CMK (cell line): Measurements from ENCODE around the gene EVPL.
"Not testable (repeated sequence)": the region's sequence is repeated elsewhere in the genome, so short reads cannot be mapped to it uniquely, and the experiment has no call there.

Experiments used
- DNase-seq: peaks from one replicate; pipeline ENCODE4 v3.0.0-alpha.2; 2010; ENCODE audit warnings: low read depth

The EVPL gene

DNA sequence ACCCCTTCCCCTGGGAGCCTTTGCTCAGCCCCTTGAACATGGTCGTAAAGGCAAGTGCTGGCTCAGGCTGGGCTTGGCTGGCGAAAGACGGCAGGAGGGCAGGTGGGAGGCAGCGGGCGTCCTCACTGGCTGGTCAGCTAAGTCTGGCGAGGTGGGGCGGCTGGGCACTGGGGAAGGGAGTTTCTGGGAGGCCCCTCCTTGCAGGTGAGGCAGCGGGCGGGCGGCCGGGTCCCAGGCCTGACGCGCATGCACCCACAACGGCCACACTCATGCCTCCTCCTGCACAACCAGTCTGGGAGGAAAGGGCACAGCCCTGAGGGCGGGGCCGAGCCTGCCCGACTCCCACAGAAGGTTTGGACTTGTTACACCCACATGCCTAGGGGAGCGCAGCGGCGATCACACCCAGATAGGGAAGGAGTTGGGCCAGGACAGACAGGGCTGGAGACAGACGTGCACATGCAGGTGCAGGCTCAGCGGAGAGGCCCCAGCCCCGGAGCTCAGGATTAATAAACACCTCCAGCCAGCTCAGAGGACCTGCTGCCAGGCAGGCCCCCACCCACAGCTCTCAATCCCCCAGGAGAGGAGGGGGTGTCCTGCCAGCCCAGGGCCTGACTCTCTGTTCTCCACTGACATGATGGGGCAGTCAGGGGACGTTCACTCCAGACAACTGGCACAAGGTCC is at the start of gene EVPL:
Gene EVPL (minus strand): TSS at position 148 of the 681 bp plus-strand sequence. CDS start 108 bp downstream, at position 40.
- DNase-seq = peak; percentile 41

DNA sequence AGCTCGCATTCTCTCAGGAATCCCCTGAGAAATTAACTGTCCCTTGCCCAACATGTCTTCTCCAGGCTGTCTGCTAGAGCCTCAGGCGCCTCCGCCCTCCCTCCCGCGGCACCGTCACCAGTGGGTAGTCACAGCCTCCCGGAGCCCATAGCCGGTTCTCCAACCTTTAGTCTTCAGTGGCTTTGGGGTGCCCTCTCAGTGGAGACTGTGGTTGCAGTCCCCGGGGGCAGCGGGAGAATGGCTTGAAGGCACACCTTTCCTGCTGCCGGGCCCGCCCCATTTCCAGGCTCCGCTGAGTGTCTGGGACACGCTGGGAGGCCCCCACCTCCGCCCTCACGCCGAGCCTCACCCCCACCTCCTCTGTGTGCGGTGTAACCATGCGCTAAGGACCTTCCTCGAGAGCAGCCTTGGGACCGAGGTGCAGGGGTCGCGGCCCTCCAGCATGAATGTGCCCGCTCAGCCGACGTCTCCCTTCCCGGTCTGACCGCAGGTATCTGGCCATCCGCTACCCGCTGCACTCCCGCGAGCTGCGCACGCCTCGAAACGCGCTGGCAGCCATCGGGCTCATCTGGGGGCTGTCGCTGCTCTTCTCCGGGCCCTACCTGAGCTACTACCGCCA is 49.1 kb upstream of the EVPL start:
- DNase-seq = no peak

DNA sequence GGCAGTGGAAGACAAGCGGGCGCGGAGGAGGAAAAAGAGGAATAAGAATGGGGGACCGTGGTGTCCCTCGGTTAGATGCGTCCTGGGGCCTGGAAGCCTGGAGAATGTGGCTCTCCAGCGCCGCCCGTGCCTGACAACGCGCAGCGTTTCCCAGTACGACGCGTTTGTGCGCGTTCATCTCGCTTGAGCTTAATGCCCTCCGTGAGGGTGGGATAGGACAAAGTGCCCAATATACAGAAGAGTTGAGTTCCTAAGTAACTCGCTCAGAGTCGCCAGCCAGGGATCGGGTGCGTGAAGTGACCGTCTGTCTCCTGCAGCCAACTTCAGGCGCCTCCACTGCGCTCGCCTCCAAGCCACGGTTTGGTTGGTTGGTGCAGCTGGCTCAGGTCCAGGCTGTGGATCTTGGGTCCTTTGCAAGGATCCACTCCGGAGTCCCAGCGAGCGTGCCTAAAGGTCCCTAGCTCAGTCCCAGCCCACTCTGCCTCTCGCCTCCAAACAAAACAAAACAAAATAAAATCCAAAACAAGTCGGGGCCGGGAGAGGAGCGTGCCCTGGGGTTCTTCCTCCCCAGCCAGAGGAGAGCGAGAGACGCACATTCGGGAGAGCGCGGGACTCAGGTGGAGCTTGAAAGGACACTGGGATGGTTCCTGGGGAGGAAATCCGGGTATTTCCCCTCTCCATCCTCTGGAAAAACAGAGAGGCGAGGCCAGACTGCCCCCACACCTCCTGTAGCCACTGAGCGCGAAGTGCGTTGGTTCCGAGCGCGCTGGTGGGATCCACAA is 48.4 kb upstream of the EVPL start:
- DNase-seq = no peak

DNA sequence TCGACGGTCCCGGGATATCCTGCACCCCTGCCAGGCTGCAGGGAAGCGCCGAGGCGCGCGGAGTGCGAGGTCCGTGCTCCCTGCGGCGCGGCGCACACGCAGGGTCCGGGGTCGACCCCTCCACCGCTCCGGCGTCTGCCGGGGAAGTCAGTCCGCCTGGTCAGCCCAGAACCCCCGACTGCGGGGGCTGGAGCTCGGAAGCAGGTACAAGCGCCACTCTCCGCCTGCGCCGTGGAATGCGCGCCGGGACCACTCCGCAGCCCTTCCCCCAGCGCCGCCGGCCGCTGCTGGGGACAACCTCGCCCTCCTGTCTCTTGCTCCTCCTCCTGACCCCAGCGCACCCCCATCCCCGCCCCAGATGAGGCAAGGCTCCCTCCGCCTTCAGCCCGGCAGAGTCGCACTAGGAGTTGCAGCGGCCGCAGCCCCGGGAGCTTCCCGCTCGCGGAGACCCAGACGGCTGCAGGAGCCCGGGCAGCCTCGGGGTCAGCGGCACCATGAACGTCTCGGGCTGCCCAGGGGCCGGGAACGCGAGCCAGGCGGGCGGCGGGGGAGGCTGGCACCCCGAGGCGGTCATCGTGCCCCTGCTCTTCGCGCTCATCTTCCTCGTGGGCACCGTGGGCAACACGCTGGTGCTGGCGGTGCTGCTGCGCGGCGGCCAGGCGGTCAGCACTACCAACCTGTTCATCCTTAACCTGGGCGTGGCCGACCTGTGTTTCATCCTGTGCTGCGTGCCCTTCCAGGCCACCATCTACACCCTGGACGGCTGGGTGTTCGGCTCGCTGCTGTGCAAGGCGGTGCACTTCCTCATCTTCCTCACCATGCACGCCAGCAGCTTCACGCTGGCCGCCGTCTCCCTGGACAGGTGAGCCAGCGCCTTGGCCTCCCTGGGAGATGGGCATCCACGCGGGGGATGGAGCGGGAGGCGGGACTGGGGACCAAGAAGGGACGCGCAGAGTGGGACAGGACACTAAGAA is 47.6 kb upstream of the EVPL start, which contains the start of gene GALR2:
Gene GALR2 (plus strand): TSS at position 392 of the 974 bp plus-strand sequence. CDS start 103 bp downstream, at position 495.
- DNase-seq = no peak

DNA sequence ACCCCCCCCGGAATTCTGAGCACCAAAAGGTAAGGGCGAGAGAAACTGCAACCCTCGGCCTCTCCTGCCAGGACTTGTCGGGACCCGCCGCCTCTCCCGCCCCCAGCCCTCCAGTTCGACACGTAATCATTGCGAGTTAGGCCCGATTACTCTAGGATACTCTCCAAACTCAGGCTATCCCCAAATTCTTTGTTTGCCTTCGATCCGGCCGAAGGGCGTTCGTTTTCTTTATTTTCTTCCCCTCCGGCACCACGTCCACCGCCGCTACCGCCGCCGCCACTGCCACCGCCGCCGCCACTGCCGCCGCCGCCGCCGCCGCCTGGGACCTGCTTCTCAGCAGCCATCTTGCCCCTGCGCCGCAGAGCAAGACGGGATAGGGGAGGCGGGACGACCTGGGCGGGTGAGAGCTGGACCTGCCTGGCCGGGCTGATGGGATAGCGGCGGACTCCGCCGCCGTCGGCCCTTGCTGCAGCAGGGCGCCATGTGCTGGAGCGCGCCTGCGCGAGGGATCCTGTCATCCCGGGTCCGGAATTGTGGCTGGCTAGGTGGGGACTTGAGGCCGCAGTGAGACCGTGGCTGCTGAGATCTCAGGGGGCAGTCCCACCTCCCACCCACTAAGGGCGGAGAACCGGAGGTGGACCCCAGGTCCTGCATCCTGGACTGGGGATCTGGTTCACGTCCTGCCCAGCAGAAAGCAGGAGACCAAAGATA is 45.2 kb upstream of the EVPL start, which contains the start of gene SRP68:
Gene SRP68 (minus strand): TSS at position 370 of the 711 bp plus-strand sequence. CDS start 26 bp downstream, at position 344.
- peak; percentile 93 for DNase-seq

DNA sequence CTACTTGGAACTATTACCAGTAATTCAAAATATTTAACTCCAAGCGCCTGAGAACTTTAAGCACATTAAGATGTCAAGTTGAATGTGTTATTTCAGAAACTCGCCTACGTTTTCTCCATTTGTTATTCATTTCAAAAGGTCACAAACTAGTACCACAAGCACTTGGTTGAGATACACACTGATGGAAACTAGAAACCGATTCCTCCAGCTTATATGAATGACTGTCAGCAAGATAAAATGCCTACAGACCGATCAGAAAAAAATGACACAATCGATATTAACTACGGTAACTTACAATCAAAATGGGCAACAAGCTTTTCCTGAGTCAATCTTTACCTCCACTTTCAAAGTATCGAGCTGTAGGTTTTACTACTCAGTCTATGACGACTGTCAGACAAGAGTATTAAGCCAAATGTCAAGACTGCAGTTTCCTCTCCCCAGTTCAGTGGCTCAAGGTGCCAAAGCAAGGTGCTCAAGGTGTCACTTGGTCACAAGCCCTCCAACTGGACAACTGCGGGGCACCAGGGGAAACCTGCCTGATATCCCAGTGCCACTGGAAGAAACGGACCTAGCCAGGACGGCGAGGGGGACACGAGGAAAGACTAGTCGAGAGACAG is 44.5 kb upstream of the EVPL start:
- DNase-seq = no peak

DNA sequence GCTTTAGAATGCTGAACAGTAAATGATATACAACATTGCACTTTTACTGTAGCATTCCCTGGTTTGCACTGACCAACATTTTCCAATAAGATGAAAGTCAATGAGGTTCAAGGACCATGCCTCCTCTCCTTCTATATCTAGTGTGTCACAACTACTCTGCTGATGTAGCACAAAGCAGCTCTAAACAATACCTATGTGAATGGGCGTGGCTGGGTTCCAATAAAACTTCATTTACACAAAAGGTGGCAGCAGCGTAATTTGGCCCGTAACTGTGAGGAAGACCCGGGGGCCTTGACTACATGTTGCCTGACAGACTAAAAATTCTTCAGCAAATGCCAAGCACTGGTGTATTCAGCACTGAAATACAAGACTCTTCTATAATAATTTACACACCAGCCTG is 38.7 kb upstream of the EVPL start:
- no peak for DNase-seq

DNA sequence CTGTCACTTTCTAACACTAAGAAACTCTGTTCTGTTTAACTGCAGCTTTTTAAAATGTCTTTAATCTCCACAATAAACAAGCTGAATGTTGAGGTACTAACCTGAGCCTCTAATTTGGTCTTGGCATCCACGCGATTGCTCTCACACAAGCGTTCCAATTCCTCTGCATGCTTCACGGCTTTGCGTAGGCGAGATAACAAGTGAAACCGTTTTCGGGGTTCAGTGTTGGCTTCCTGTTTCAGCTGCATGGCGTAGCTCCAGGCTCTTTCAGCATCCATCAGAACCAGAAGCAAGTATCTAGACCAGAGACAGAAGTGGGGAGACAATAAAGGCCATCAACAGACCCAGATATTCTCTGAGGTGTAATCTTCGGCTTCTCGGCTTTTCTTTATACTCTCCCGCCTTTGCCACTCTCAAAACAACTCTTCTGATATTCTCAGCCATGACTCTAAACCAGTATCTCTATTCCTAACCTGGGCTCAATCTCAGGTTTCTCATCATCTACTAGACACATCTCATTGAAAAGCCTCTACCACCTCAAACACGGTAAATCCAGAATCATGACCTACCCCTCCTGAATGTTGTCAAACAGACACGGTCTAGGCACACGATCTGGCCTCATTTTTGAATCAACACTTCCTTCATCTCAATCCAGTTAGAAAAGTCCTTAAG is 36.9 kb upstream of the EVPL start:
- DNase-seq = no peak

DNA sequence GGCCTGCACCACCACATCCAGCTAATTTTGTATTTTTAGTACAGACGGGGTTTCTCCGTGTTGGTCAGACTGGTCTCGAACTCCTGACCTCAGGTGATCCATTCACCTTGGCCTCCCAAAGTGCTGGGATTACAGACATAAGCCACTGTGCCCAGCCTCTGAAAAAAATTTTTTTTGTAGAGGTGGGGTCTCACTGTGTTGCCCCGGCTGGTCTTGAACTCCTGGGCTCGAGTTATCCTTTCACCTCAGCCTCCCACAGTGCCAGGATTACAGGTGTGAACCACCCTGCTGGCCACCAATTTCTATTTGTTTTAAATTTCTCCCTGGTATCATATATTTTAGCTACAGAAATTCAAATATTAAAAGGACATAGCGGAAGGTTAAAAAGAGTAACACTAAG is 31.2 kb upstream of the EVPL start:
- DNase-seq = not testable (repeated sequence)

DNA sequence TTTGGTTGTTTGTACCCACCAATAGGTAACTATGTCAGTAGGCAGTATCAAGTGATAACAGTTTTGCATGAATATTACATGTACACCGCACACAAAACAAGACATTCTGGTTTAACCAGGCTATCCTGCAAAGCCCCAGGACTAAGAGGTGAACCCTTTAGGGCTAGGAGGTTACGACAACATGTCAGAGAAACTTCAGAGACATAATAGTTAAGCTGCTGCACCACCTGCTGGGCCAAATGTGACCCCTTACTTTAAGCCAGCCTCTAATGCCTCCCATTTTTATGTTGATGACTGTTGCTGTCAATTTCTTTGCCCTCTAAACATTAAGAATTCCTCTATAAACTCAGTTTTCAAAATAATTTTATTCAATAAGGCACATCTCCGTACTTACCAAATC is 29.8 kb upstream of the EVPL start:
- DNase-seq = no peak

DNA sequence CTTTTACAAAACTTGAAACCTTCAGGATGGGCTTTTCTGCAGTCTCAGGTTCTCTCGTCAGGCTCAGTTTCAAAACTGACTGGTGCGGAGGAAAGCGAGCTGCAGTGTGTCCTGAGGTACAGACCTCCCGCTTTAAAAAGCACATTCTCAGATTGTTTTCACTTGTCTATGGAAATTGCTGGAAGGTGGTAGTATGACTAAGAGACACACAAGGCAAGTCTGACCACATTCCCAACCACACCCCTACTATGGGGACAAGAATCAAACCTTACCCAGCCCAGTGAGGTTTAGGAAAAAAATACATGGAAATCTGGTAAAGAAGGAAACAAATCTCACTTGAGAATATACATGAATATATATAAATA is 27.0 kb upstream of the EVPL start:
- no peak for DNase-seq

DNA sequence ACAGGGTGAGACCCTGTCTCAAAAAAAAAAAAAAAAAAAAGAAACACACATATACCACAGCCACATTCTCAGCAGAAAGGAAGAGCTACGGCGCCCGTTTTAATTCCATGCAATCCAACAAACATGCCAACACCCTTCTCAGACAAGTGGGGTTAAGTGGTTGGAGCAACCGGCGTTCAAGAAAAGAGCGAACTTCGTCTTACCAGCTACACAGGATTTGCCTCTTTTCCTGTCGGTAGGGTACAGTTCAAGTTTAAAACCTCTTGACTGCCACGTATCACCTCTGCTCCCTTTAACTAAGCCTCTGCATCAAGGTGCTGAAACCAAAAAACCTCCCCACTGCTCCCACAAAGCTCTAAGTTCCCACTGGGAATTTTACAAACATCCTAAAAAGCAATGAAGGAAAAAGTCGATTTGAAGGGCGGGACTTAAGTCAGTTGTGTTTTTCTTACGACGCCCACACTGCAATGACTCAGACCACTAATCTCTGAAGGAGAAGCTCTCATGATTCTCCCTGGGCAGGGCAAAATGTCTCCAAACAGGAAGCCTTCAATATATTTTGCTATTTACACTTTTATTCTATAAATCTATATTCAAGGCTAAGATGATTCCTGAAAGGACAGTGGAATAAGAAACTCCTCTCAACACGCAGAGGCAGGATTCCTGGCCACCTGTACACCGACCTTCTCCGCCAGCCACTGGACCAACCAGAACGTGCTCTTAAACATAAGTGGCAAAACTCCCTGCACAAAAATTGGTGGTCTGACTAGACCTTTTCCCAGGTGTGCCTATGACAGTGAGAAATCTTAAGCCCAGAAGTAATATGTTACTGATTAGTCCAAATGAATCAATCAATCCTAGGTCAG is 26.4 kb upstream of the EVPL start:
- DNase-seq = no peak

DNA sequence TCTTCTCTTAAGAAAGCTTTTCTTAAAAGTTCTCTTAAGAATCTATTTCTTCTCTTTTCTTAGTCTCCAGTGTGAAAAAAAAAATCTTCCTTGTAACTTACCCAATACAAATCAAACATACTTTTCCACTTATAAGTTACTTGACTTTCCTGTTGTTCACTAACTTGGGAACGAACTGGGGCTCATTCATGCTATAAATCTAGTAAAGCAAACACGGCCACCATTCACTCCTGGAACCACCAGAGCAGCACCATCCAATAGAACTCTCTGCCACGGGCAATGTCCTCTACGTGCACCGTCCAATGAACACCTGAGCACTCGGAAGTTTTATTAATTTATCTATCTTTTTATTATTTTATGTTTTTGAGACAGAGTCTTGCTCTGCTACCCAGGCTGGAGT is 24.5 kb upstream of the EVPL start:
- no peak for DNase-seq

DNA sequence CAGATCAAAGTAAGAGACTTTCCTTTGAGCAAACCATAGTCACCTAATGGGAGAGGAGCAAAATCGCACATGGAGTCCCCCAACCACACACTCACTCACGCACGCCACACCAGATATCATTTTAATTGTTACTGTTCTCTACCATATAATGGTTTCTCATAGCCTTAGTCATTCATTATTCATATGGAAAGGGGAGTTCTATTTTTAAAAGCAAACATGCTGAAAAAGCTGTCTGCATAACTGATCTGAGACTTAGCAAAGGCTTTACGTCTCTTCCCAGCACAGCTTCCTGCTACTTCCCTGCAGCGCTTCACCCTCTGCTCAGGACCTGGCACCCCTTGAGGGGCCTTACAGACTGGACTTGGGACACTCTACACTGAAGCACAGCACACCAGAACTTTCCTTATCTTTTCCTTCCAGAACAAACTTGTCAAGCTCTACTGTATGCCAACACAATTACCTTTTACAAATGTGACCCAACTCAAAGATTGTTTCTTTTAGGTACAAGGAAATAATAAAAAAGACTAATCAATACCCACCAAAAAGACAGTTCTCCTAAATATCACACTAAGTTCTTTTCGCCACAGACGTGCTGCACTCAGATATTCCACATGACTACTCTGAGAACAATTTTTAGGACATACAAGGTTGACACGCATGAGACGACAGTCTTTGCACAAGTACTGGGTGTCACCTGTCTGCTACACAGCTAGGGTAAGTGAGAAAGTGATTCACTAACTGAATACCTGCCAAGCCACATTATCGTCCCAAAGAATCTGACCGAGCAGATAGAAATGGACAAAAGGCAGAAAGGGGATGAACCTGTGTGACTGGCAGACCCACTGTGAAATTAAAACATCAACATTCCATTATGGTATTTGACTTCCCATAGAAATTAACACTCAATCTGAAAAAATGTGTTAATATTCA is 23.7 kb upstream of the EVPL start:
- no peak for DNase-seq

DNA sequence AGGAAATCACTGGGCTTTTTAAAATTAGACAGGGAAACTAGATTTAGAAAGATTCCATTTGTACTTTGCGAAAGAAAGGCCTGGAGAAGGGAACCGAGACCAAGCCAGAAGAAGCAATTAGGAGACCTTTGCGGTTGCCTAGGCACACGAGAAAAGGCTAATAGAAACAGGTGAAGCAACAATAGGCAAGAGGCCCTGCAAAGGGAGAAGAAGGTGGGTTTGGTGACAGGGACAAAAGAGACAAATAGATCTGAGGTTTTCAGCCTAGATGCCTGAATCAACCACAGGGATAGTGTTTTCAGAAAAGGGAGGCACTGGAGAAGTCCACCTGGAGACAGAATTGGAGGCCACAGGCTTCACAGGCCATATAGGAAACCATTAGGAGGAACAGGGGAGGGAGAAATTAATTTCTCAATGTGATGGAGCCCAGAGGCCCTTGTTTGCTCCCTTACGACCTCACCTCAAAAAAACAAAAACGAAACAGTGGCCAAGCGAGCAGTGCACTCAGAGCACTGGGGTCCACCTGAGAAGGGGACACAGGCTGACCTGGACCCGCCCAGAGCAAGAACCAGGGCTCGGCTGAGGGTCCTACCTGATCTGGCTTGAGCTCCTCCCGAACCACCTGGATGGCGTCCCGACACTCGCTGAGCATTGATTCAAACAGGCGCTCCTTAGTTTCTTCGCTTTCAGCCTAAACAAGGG is 22.9 kb upstream of the EVPL start:
- no peak for DNase-seq

DNA sequence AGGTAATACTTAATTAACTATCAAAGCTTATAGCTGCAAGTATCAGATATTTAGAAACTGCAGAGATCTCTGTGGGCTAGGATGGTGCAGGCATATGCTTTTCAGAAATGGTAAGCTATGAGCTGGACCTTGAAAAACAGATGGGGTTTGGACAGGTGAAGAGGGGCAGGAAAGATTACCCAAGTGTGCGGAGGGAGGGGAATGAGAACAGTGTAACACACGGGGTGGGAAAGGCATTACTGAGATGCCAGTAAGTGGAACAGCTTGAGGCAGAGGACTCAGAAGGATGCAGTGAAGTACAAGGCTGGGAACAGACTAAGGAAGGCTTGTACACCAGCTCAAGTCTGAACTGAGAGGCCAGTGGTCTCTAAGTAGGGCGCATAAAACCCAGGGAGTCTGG is 22.1 kb upstream of the EVPL start:
- no peak for DNase-seq

DNA sequence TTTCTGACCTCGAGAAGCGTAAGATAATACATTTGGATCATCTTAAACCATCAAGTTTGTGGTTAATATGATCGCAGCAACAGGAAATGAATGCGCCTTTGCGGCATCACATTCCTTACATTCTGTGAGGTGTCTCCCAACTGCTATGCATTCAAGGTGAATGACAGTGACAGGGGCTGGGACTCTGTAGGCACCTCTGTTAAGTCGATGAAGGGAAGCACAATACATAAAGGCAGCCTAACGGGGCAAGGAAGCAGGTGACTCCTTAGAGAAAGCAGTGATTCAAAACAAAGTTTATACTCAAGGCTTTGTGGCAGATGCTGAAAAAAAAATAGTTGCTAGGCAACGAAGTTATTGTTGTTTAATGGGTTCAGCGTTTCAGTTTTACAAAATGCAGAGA is 21.6 kb upstream of the EVPL start:
- DNase-seq = no peak
